Prostate gland (tissue), 2 donors: ENCODE data around the gene CMTM4.

Experiments used
- CTCF ChIP-seq, 4 experiments: fragments of 200-600 bp in 2 of 4; fragments of 450-650 bp in 2 of 4; sonication (generic) in 2 of 4; IDR thresholded peaks; 1 replicate in 3 of 4; 2 replicates in 1 of 4; pipeline ENCODE4 v1.5.1; 2016 to 2019; ENCODE audit warnings: antibody characterized with exemption in 4 of 4, mild to moderate bottlenecking in 2 of 4, moderate library complexity in 2 of 4
- POLR2A ChIP-seq: fragments of 450-650 bp; IDR thresholded peaks from one replicate; pipeline ENCODE4 v1.6.1; 2016; ENCODE audit warnings: antibody characterized with exemption, mild to moderate bottlenecking

- no peak for TF ChIP-seq CTCF (IDR thresholded peaks at IDR 0.05)
- TF ChIP-seq POLR2A = no peak
These were observed 37.7 kb downstream of the CMTM4 start for GRCh38 chr16:66658860-66659190.
